Activated T-helper 17 cell treated with anti-CD3 and anti-CD28 coated beads, Interleukin-2, amount 50 U/mL, for 72 hours (primary cell): ENCODE results near the gene P2RY12. TPM values are rescaled to one million over a fixed set of nuclear protein-coding genes. Genes with fewer than 3 reads are reported as not detected.

Experiments
- ATAC-seq: fragments of 150-1000 bp; cut with Tn5 transposase; replicated peaks from 2 replicates; pipeline ENCODE4 v1.10.0; 2021; ENCODE audit warnings: mild to moderate bottlenecking, moderate library complexity
- H3K27ac Mint-ChIP-seq: one replicate; pipeline ENCODE4 v1.8.0; 2022; ENCODE audit warnings: mixed read lengths
- H3K27me3 Mint-ChIP-seq: one replicate; pipeline ENCODE4 v1.8.0; 2022; ENCODE audit warnings: mixed read lengths
- H3K36me3 Mint-ChIP-seq: one replicate; pipeline ENCODE4 v1.8.0; 2022; ENCODE audit warnings: low read depth, mild to moderate bottlenecking, mixed read lengths
- H3K4me1 Mint-ChIP-seq: one replicate; pipeline ENCODE4 v1.8.0; 2022; ENCODE audit warnings: mixed read lengths
- H3K4me3 Mint-ChIP-seq: one replicate; pipeline ENCODE4 v1.8.0; 2022; ENCODE audit warnings: mild to moderate bottlenecking, mixed read lengths
- H3K9me3 Mint-ChIP-seq: one replicate; pipeline ENCODE4 v1.8.0; 2022; ENCODE audit warnings: mixed read lengths
- total RNA-seq, 2 donors: library from RNA; stranded (reverse); gene quantifications; one replicate each; pipeline ENCODE4 v1.2.3, GENCODE V29; 2022

The P2RY12 gene
- total RNA-seq: not detected

GRCh38 chr3:151384741-151385174, at the start of gene P2RY12:
P2RY12 (minus strand) TSS chr3:151384753; CDS start chr3:151338845, 45,908 bp downstream.
- Mint-ChIP-seq H3K36me3 (no peaks in the 10 kb centered on the region), H3K9me3 (no peaks in the 10 kb centered on the region), H3K27me3 (no peaks in the 10 kb centered on the region), H3K4me1 (no peaks in the 10 kb centered on the region), H3K27ac (no peak within 1 kb of the TSS), H3K4me3 (no peak within 1 kb of the TSS)
- ATAC-seq: no peak

- Mint-ChIP-seq H3K36me3 (no peaks in the 10 kb centered on the region), H3K27me3 (peaks cover 3% of the 10 kb centered on the region), H3K4me1 (no peaks in the 10 kb centered on the region), H3K4me3 (no peak overlapping the region), H3K27ac (no peak overlapping the region), H3K9me3 (no peaks in the 10 kb centered on the region)
- no peak for ATAC-seq
These were observed 48.2 kb upstream of the P2RY12 start for GRCh38 chr3:151432616-151433372.

- Mint-ChIP-seq H3K9me3 (no peaks in the 10 kb centered on the region), H3K36me3 (no peaks in the 10 kb centered on the region), H3K4me3 (no peak overlapping the region), H3K4me1 (no peaks in the 10 kb centered on the region), H3K27me3 (peaks cover 3% of the 10 kb centered on the region), H3K27ac (no peak overlapping the region)
- ATAC-seq: no peak
These were observed 47.4 kb upstream of the P2RY12 start for GRCh38 chr3:151431940-151432339.

- Mint-ChIP-seq H3K9me3 (no peaks in the 10 kb centered on the region), H3K4me1 (no peaks in the 10 kb centered on the region), H3K36me3 (no peaks in the 10 kb centered on the region), H3K4me3 (no peak overlapping the region), H3K27ac (no peak overlapping the region), H3K27me3 (peaks cover 3% of the 10 kb centered on the region)
- no peak for ATAC-seq
These were observed 46.4 kb upstream of the P2RY12 start for GRCh38 chr3:151430821-151431484.

GRCh38 chr3:151428386-151428785, 43.8 kb upstream of the P2RY12 start:
- H3K27ac Mint-ChIP-seq: no peak overlapping the region
- peaks cover 7% of the 10 kb centered on the region for H3K27me3 Mint-ChIP-seq
- ATAC-seq: no peak
- H3K9me3 Mint-ChIP-seq: no peaks in the 10 kb centered on the region
- no peaks in the 10 kb centered on the region for H3K4me1 Mint-ChIP-seq
- no peaks in the 10 kb centered on the region for H3K36me3 Mint-ChIP-seq
- H3K4me3 Mint-ChIP-seq: no peak overlapping the region

- ATAC-seq: no peak
- no peak overlapping the region for H3K4me3 Mint-ChIP-seq
- no peaks in the 10 kb centered on the region for H3K4me1 Mint-ChIP-seq
- H3K27me3 Mint-ChIP-seq: peaks cover 9% of the 10 kb centered on the region
- H3K36me3 Mint-ChIP-seq: no peaks in the 10 kb centered on the region
- H3K27ac Mint-ChIP-seq: no peak overlapping the region
- no peaks in the 10 kb centered on the region for H3K9me3 Mint-ChIP-seq
These were observed 41.7 kb upstream of the P2RY12 start for GRCh38 chr3:151426341-151426657.

GRCh38 chr3:151425627-151426340, 41.2 kb upstream of the P2RY12 start:
- no peak for ATAC-seq
- H3K36me3 Mint-ChIP-seq: no peaks in the 10 kb centered on the region
- no peaks in the 10 kb centered on the region for H3K4me1 Mint-ChIP-seq
- no peak overlapping the region for H3K27ac Mint-ChIP-seq
- no peak overlapping the region for H3K4me3 Mint-ChIP-seq
- no peaks in the 10 kb centered on the region for H3K9me3 Mint-ChIP-seq
- H3K27me3 Mint-ChIP-seq: peaks cover 9% of the 10 kb centered on the region

GRCh38 chr3:151423091-151423490, 38.5 kb upstream of the P2RY12 start:
- no peaks in the 10 kb centered on the region for H3K4me1 Mint-ChIP-seq
- no peak overlapping the region for H3K27ac Mint-ChIP-seq
- H3K27me3 Mint-ChIP-seq: peaks cover 6% of the 10 kb centered on the region
- no peak overlapping the region for H3K4me3 Mint-ChIP-seq
- no peaks in the 10 kb centered on the region for H3K9me3 Mint-ChIP-seq
- no peaks in the 10 kb centered on the region for H3K36me3 Mint-ChIP-seq
- no peak for ATAC-seq

- no peak overlapping the region for H3K4me3 Mint-ChIP-seq
- peaks cover 6% of the 10 kb centered on the region for H3K27me3 Mint-ChIP-seq
- no peaks in the 10 kb centered on the region for H3K9me3 Mint-ChIP-seq
- H3K4me1 Mint-ChIP-seq: no peaks in the 10 kb centered on the region
- ATAC-seq: no peak
- H3K36me3 Mint-ChIP-seq: no peaks in the 10 kb centered on the region
- H3K27ac Mint-ChIP-seq: no peak overlapping the region
These were observed 37.4 kb upstream of the P2RY12 start for GRCh38 chr3:151421938-151422337.

- Mint-ChIP-seq H3K27me3 (peaks cover 3% of the 10 kb centered on the region), H3K4me3 (no peak overlapping the region), H3K9me3 (no peaks in the 10 kb centered on the region), H3K4me1 (no peaks in the 10 kb centered on the region), H3K36me3 (no peaks in the 10 kb centered on the region), H3K27ac (no peak overlapping the region)
- no peak for ATAC-seq
These were observed 35.3 kb upstream of the P2RY12 start for GRCh38 chr3:151419806-151420205.

GRCh38 chr3:151415289-151415688, 30.7 kb upstream of the P2RY12 start:
- H3K36me3 Mint-ChIP-seq: no peaks in the 10 kb centered on the region
- no peak for ATAC-seq
- H3K4me3 Mint-ChIP-seq: no peak overlapping the region

GRCh38 chr3:151412989-151413388, 28.4 kb upstream of the P2RY12 start:
- no peaks in the 10 kb centered on the region for H3K9me3 Mint-ChIP-seq
- ATAC-seq: no peak
- no peaks in the 10 kb centered on the region for H3K4me1 Mint-ChIP-seq
- H3K27ac Mint-ChIP-seq: no peak overlapping the region
- no peak overlapping the region for H3K4me3 Mint-ChIP-seq
- no peaks in the 10 kb centered on the region for H3K36me3 Mint-ChIP-seq
- H3K27me3 Mint-ChIP-seq: no peaks in the 10 kb centered on the region

More at GRCh38 chr3:151415289-151415688, 30.7 kb upstream of the P2RY12 start:
- Mint-ChIP-seq H3K9me3 (no peaks in the 10 kb centered on the region), H3K27ac (no peak overlapping the region), H3K27me3 (no peaks in the 10 kb centered on the region), H3K4me1 (no peaks in the 10 kb centered on the region)

- ATAC-seq: no peak
- no peak overlapping the region for H3K27ac Mint-ChIP-seq
- no peak overlapping the region for H3K4me3 Mint-ChIP-seq
- no peaks in the 10 kb centered on the region for H3K4me1 Mint-ChIP-seq
- no peaks in the 10 kb centered on the region for H3K27me3 Mint-ChIP-seq
- no peaks in the 10 kb centered on the region for H3K36me3 Mint-ChIP-seq
- no peaks in the 10 kb centered on the region for H3K9me3 Mint-ChIP-seq
These were observed 26.5 kb upstream of the P2RY12 start for GRCh38 chr3:151410891-151411559.

- no peak for ATAC-seq
- Mint-ChIP-seq H3K36me3 (no peaks in the 10 kb centered on the region), H3K27me3 (no peaks in the 10 kb centered on the region), H3K27ac (no peak overlapping the region), H3K9me3 (no peaks in the 10 kb centered on the region), H3K4me3 (no peak overlapping the region), H3K4me1 (no peaks in the 10 kb centered on the region)
These were observed 23.4 kb upstream of the P2RY12 start for GRCh38 chr3:151407928-151408327.
